H1 (cell line): ENCODE measurements around the gene CLCA1.

ENCODE experiments used
- EZH2 ChIP-seq: fragments of 200-600 bp; sonication (generic); IDR thresholded peaks from 2 replicates; pipeline ENCODE4 v1.7.1; 2012; ENCODE audit warnings: low read depth, mild to moderate bottlenecking, moderate library complexity, low read length, inconsistent platforms; ENCODE audit not compliant: severe bottlenecking
- JUND ChIP-seq: IDR thresholded peaks from 2 replicates; pipeline ENCODE4 v1.6.1; 2011; ENCODE audit warnings: mild to moderate bottlenecking, improper control_type of control experiment, low read length
- POLR2AphosphoS5 ChIP-seq: IDR thresholded peaks from 2 replicates; pipeline ENCODE4 v1.6.1; 2011; ENCODE audit warnings: low read depth, low read length
- RAD21 ChIP-seq, 2 experiments: IDR thresholded peaks in 1 of 2; conservative IDR thresholded peaks in 1 of 2; 2 replicates each; pipeline ENCODE4 v1.6.1; 2011; ENCODE audit warnings: low read depth in 2 of 2, low read length in 2 of 2, improper control_type of control experiment in 1 of 2, inconsistent platforms in 1 of 2, mild to moderate bottlenecking in 1 of 2, moderate library complexity in 1 of 2
- SAP30 ChIP-seq: fragments of 300-600 bp; sonication (generic); IDR thresholded peaks from 2 replicates; pipeline ENCODE4 v1.7.1; 2012; ENCODE audit warnings: low read length, moderate library complexity, mild to moderate bottlenecking, inconsistent platforms; ENCODE audit not compliant: insufficient read depth, insufficient replicate concordance
- TEAD4 ChIP-seq: IDR thresholded peaks from 2 replicates; pipeline ENCODE4 v1.6.1; 2012; ENCODE audit warnings: low read depth, low read length, inconsistent platforms, mixed read lengths
- ZNF274 ChIP-seq: IDR thresholded peaks from 2 replicates; pipeline ENCODE4 v1.7.0; 2012; ENCODE audit warnings: low read length, borderline replicate concordance; ENCODE audit errors: extremely low read depth
- TF ChIP-seq, protein P1 (sequence below): IDR thresholded peaks from 2 replicates; pipeline ENCODE4 v1.6.1; 2012; ENCODE audit warnings: inconsistent platforms
- TF ChIP-seq, protein P2 (sequence below): IDR thresholded peaks from 2 replicates; pipeline ENCODE4 v1.6.1; 2012; ENCODE audit warnings: inconsistent platforms
- TF ChIP-seq, protein P3 (sequence below), 3 experiments: IDR thresholded peaks; 1 replicate in 2 of 3; 2 replicates in 1 of 3; pipeline versions ENCODE4 v1.5.1 to v1.6.1; 2011; ENCODE audit warnings: low read length in 3 of 3, mild to moderate bottlenecking in 3 of 3, inconsistent platforms in 2 of 3, low read depth in 1 of 3, moderate library complexity in 1 of 3; ENCODE audit not compliant: insufficient read depth in 1 of 3; ENCODE audit errors: control extremely low read depth in 1 of 3

DNA sequence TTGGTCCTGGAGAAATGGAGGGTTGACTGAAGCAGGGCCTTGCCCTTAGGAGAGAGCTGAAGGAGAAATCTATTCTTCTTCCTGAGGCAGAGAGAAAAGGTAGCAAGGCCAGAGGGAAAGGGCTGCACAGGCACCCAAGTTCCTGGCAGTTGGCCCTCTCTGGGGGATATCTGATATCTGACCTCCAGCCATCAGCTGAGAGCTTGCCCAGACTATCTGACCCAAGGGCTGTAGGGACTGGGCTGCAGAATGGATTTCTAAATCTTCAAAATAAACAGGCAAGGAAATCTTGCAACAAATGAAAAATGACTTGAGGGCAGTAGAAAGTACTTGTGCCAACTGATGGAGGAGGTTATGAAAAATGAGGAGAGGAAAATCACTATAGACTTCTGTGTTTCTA is 45.3 kb upstream of the CLCA1 start:
- TF ChIP-seq JUND: no peak
- no peak for TF ChIP-seq TEAD4
- TF ChIP-seq, protein P1, sequence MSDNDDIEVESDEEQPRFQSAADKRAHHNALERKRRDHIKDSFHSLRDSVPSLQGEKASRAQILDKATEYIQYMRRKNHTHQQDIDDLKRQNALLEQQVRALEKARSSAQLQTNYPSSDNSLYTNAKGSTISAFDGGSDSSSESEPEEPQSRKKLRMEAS: no peak
- TF ChIP-seq, protein P2, sequence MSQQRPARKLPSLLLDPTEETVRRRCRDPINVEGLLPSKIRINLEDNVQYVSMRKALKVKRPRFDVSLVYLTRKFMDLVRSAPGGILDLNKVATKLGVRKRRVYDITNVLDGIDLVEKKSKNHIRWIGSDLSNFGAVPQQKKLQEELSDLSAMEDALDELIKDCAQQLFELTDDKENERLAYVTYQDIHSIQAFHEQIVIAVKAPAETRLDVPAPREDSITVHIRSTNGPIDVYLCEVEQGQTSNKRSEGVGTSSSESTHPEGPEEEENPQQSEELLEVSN: no peak
- TF ChIP-seq POLR2AphosphoS5: no peak
- no peak for TF ChIP-seq ZNF274
- TF ChIP-seq EZH2: no peak
- TF ChIP-seq, protein P3, sequence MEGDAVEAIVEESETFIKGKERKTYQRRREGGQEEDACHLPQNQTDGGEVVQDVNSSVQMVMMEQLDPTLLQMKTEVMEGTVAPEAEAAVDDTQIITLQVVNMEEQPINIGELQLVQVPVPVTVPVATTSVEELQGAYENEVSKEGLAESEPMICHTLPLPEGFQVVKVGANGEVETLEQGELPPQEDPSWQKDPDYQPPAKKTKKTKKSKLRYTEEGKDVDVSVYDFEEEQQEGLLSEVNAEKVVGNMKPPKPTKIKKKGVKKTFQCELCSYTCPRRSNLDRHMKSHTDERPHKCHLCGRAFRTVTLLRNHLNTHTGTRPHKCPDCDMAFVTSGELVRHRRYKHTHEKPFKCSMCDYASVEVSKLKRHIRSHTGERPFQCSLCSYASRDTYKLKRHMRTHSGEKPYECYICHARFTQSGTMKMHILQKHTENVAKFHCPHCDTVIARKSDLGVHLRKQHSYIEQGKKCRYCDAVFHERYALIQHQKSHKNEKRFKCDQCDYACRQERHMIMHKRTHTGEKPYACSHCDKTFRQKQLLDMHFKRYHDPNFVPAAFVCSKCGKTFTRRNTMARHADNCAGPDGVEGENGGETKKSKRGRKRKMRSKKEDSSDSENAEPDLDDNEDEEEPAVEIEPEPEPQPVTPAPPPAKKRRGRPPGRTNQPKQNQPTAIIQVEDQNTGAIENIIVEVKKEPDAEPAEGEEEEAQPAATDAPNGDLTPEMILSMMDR (IDR thresholded peaks at IDR 0.05; ENCODE audit: control extremely low read depth in 1 of 3, insufficient read depth in 1 of 3, low read depth in 1 of 3, low read length in 3 of 3): no peak
- TF ChIP-seq SAP30: no peak
- TF ChIP-seq RAD21 (IDR thresholded peaks at IDR 0.05 in 1 of 2, conservative IDR thresholded peaks at IDR 0.05 in 1 of 2; ENCODE audit: low read depth in 2 of 2, low read length in 2 of 2): no peak
